Keratinocyte (primary cell): ENCODE measurements around the gene KIF14. TPM values are rescaled to one million over a fixed set of nuclear protein-coding genes. Genes with fewer than 3 reads are reported as not detected.
A peak's percentile ranks its signal among the peaks of the same experiment; 100 is the strongest.

ENCODE experiments used
- DNase-seq: peaks from one replicate; pipeline ENCODE4 v3.0.0-alpha.2; 2011; ENCODE audit warnings: low read depth, missing footprints, low spot score
- FAIRE-seq: peaks from 2 replicates; lab custom pipeline; 2011; peaks lifted over from hg19 to GRCh38; lab: Jason Lieb, UNC
- H2AFZ ChIP-seq: 2 replicates; pipeline ENCODE4 v1.6.0; 2012; ENCODE audit warnings: low read length, control low read depth, inconsistent platforms; ENCODE audit not compliant: control insufficient read depth
- H3K27ac ChIP-seq: 2 replicates; pipeline ENCODE4 v1.5.1; 2011; ENCODE audit warnings: low read length; ENCODE audit not compliant: control insufficient read depth, insufficient read depth
- H3K27me3 ChIP-seq: 3 replicates; pipeline ENCODE4 v1.6.0; 2011; ENCODE audit warnings: low read length; ENCODE audit not compliant: control insufficient read depth, insufficient read depth; ENCODE audit errors: extremely low read depth
- H3K36me3 ChIP-seq, 2 experiments: 2 replicates in 1 of 2; 3 replicates in 1 of 2; pipeline ENCODE4 v1.5.1; 2011; ENCODE audit warnings: low read length in 2 of 2, mild to moderate bottlenecking in 1 of 2; ENCODE audit not compliant: control insufficient read depth in 2 of 2, insufficient read depth in 2 of 2; ENCODE audit errors: extremely low read depth in 1 of 2
- H3K4me1 ChIP-seq: 3 replicates; pipeline ENCODE4 v1.5.1; 2011; ENCODE audit warnings: low read length; ENCODE audit not compliant: control insufficient read depth, insufficient read depth; ENCODE audit errors: extremely low read depth
- H3K4me2 ChIP-seq: 3 replicates; pipeline ENCODE4 v1.6.0; 2011; ENCODE audit warnings: low read depth, low read length; ENCODE audit not compliant: control insufficient read depth, insufficient read depth; ENCODE audit errors: extremely low read depth
- H3K4me3 ChIP-seq, 3 experiments: fragments of 200-600 bp in 1 of 3; sonication (generic) in 1 of 3; 2 replicates in 2 of 3; 3 replicates in 1 of 3; pipeline ENCODE4 v1.5.1; 2011 to 2016; ENCODE audit warnings: low read length in 3 of 3, mild to moderate bottlenecking in 3 of 3, control low read depth in 2 of 3, inconsistent platforms in 1 of 3, low read depth in 1 of 3, mixed read lengths in 1 of 3, mixed run types in 1 of 3, moderate library complexity in 1 of 3; ENCODE audit not compliant: control insufficient read depth in 2 of 3, insufficient read depth in 2 of 3; ENCODE audit errors: extremely low read depth in 1 of 3
- H3K79me2 ChIP-seq: 2 replicates; pipeline ENCODE4 v1.6.0; 2012; ENCODE audit warnings: low read length; ENCODE audit not compliant: control insufficient read depth, insufficient read depth
- H3K9ac ChIP-seq: 3 replicates; pipeline ENCODE4 v1.6.0; 2011; ENCODE audit warnings: low read length; ENCODE audit not compliant: control insufficient read depth, insufficient read depth; ENCODE audit errors: extremely low read depth
- H3K9me1 ChIP-seq: 3 replicates; pipeline ENCODE4 v1.6.0; 2011; ENCODE audit warnings: low read length; ENCODE audit not compliant: control insufficient read depth, insufficient read depth; ENCODE audit errors: extremely low read depth
- H3K9me3 ChIP-seq: 2 replicates; pipeline ENCODE4 v1.5.1; 2012; ENCODE audit warnings: low read depth, low read length; ENCODE audit not compliant: control insufficient read depth
- H4K20me1 ChIP-seq: 3 replicates; pipeline ENCODE4 v1.6.0; 2011; ENCODE audit warnings: low read length; ENCODE audit not compliant: control insufficient read depth, insufficient read depth; ENCODE audit errors: extremely low read depth
- CTCF ChIP-seq, 3 experiments: IDR thresholded peaks in 1 of 3; conservative IDR thresholded peaks in 1 of 3; optimal IDR thresholded peaks in 1 of 3; 2 replicates in 2 of 3; 3 replicates in 1 of 3; pipeline versions ENCODE3 to v1.5.1; 2011; ENCODE audit warnings: low read length in 3 of 3, mild to moderate bottlenecking in 3 of 3, moderate library complexity in 2 of 3, control low read depth in 1 of 3, inconsistent platforms in 1 of 3; ENCODE audit not compliant: insufficient read depth in 2 of 3; ENCODE audit errors: extremely low read depth in 1 of 3
- EZH2 ChIP-seq: IDR thresholded peaks from one replicate; pipeline ENCODE4 v1.6.1; 2012; ENCODE audit warnings: inconsistent platforms, mild to moderate bottlenecking, low read length, moderate library complexity
- dilution Hi-C: fragments of 300-500 bp; cut with MboI; formaldehyde crosslinking; loops from one replicate; pipeline ENCODE4 v1.7.0; 2020; ENCODE audit warnings: low sequenced_read_pairs; ENCODE audit not compliant: extremely low pct_ligation_motif_present
- polyA plus RNA-seq, 5 experiments: library from polyadenylated mRNA; depleted of rRNA in 3 of 5; stranded (reverse) in 3 of 5; stranded (forward) in 1 of 5; unstranded in 1 of 5; fragments of >200 nt; gene quantifications; 1 replicate in 1 of 5; 2 replicates in 3 of 5; 3 replicates in 1 of 5; pipeline versions ENCODE4 v1.2.1 to v1.2.3, GENCODE V29; 2011 to 2012; ENCODE audit warnings: missing spikeins in 2 of 5, low read depth in 1 of 5, low replicate concordance in 1 of 5

The KIF14 gene
- polyA plus RNA-seq, 1 donor (not counting 4 experiments of a cell fraction or from before 2014, with no cell fraction given): 6.2 TPM

- peaks cover 8% of the 10 kb centered on the region for H3K79me2 ChIP-seq
- H3K4me2 ChIP-seq: no peak overlapping the region
- H3K27me3 ChIP-seq: no peaks in the 10 kb centered on the region
- DNase-seq (no peak), FAIRE-seq (no peak)
- H3K9me3 ChIP-seq: no peaks in the 10 kb centered on the region
- H3K4me3 ChIP-seq: no peak overlapping the region
- no peaks in the 10 kb centered on the region for H4K20me1 ChIP-seq
- H3K27ac ChIP-seq: no peak overlapping the region
- peaks cover 2 to 12% of the 10 kb centered on the region in 2 experiments for H3K36me3 ChIP-seq
- H3K9ac ChIP-seq: no peak overlapping the region
- peaks cover 35% of the 10 kb centered on the region for H3K4me1 ChIP-seq
- TF ChIP-seq EZH2 (no peak), CTCF (optimal IDR thresholded peaks at IDR 0.05 in 1 of 3, IDR thresholded peaks at IDR 0.05 in 1 of 3, conservative IDR thresholded peaks at IDR 0.05 in 1 of 3; ENCODE audit: extremely low read depth in 1 of 3, insufficient read depth in 2 of 3, low read length in 3 of 3) (no peak)
- dilution Hi-C loops: no loop called here
- no peaks in the 10 kb centered on the region for H3K9me1 ChIP-seq
- no peak overlapping the region for H2AFZ ChIP-seq
Measured at GRCh38 chr1:200666309-200666708, 45.8 kb upstream of the KIF14 start.

GRCh38 chr1:200665861-200666260, 45.3 kb upstream of the KIF14 start:
- peaks cover 8% of the 10 kb centered on the region for H3K79me2 ChIP-seq
- no peak overlapping the region for H3K27ac ChIP-seq

More at GRCh38 chr1:200665861-200666260, 45.3 kb upstream of the KIF14 start:
- peaks cover 31% of the 10 kb centered on the region for H3K4me1 ChIP-seq
- no peak overlapping the region for H3K9ac ChIP-seq
- FAIRE-seq: no peak
- H3K4me3 ChIP-seq: no peak overlapping the region
- no peaks in the 10 kb centered on the region for H3K9me3 ChIP-seq
- no peak for DNase-seq
- H3K27me3 ChIP-seq: no peaks in the 10 kb centered on the region
- peaks cover 2 to 12% of the 10 kb centered on the region in 2 experiments for H3K36me3 ChIP-seq
- H2AFZ ChIP-seq: no peak overlapping the region
- no peaks in the 10 kb centered on the region for H4K20me1 ChIP-seq
- no peaks in the 10 kb centered on the region for H3K9me1 ChIP-seq
- dilution Hi-C loops: no loop called here
- no peak for TF ChIP-seq CTCF (optimal IDR thresholded peaks at IDR 0.05 in 1 of 3, IDR thresholded peaks at IDR 0.05 in 1 of 3, conservative IDR thresholded peaks at IDR 0.05 in 1 of 3; ENCODE audit: extremely low read depth in 1 of 3, insufficient read depth in 2 of 3, low read length in 3 of 3)
- TF ChIP-seq EZH2: no peak
- H3K4me2 ChIP-seq: peak overlapping the region; percentile 8
